Measurements from ENCODE around the gene TPBGL.

GRCh38 chr11:75279273-75279672, 38.7 kb downstream of the TPBGL start:
- TF ChIP-seq CTCF (IDR thresholded peaks at IDR 0.05): no peak
- TF ChIP-seq POLR2A (IDR thresholded peaks at IDR 0.05): no peak
